A549 (cell line): ENCODE measurements around the gene DOK6. TPM values are rescaled to one million over a fixed set of nuclear protein-coding genes. Genes with fewer than 3 reads are reported as not detected.

Experiments
- ATAC-seq, 2 experiments: fragments of 200-7000 bp in 1 of 2; fragments of >200 bp in 1 of 2; cut with Nextera tagmentation in 1 of 2; cut with Tn5 transposase in 1 of 2; 3 replicates each; pipeline versions ENCODE4 v1.8.0 to v1.9.1; 2018 to 2020; ENCODE audit warnings: mild to moderate bottlenecking in 1 of 2, moderate library complexity in 1 of 2
- CTCF ChIA-PET: fragments of 300-600 bp; sonication (Branson Sonifier 250); formaldehyde crosslinking; extraction: SDS; loops from one replicate; lab custom pipeline; 2021; ENCODE audit warnings: antibody characterized with exemption, inconsistent platforms; lab: Yijun Ruan, JAX
- POLR2A ChIA-PET: fragments of 350-600 bp; formaldehyde crosslinking; extraction: SDS; loops from one replicate; lab custom pipeline; 2021; ENCODE audit warnings: antibody characterized with exemption, inconsistent platforms; lab: Yijun Ruan, JAX
- DNase-seq, 2 experiments: peaks; one replicate each; pipeline versions ENCODE4 v3.0.0 to v3.0.0-alpha.2; 2011 to 2016; ENCODE audit warnings: low read depth in 1 of 2, low spot score in 1 of 2
- FAIRE-seq: peaks from 2 replicates; lab custom pipeline; 2011; peaks lifted over from hg19 to GRCh38; lab: Jason Lieb, UNC
- H3K27ac ChIP-seq, 2 experiments: fragments of >200 bp; sonication (Bioruptor Twin); formaldehyde crosslinking; 3 replicates each; pipeline ENCODE4 v1.5.1; 2016 to 2017
- H3K4me1 ChIP-seq: fragments of >200 bp; sonication (Bioruptor Twin); formaldehyde crosslinking; 3 replicates; pipeline ENCODE4 v1.6.1; 2016
- H3K4me2 ChIP-seq: fragments of >200 bp; sonication (Bioruptor Twin); formaldehyde crosslinking; 3 replicates; pipeline ENCODE4 v1.6.1; 2016
- H3K4me3 ChIP-seq: fragments of >200 bp; sonication (Bioruptor Twin); formaldehyde crosslinking; 3 replicates; pipeline ENCODE4 v1.5.1; 2016
- H3K9me3 ChIP-seq: fragments of >200 bp; sonication (Bioruptor Twin); formaldehyde crosslinking; 3 replicates; pipeline ENCODE4 v1.6.1; 2016
- CHD2 ChIP-seq: fragments of 150-350 bp; IDR thresholded peaks from 2 replicates; pipeline ENCODE4 v1.6.1; 2014; ENCODE audit warnings: low read length; ENCODE audit not compliant: partially characterized antibody
- CHD4 ChIP-seq: fragments of 200-600 bp; sonication (generic); IDR thresholded peaks from 2 replicates; pipeline ENCODE4 v1.6.1; 2016; ENCODE audit warnings: antibody characterized with exemption, mild to moderate bottlenecking, borderline replicate concordance
- EHF ChIP-seq: fragments of 250-450 bp; sonication (Bioruptor Pico); IDR thresholded peaks from 2 replicates; pipeline ENCODE4 v1.5.0; 2020; ENCODE audit warnings: mild to moderate bottlenecking
- ESRRA ChIP-seq: fragments of 150-350 bp; IDR thresholded peaks from 2 replicates; pipeline ENCODE4 v1.6.1; 2014; ENCODE audit warnings: mild to moderate bottlenecking, low read length, borderline replicate concordance
- HDAC2 ChIP-seq: fragments of 200-600 bp; sonication (generic); IDR thresholded peaks from 2 replicates; pipeline ENCODE4 v1.6.1; 2016
- HOXB13 ChIP-seq: fragments of 250-450 bp; sonication (Bioruptor Pico); IDR thresholded peaks from 2 replicates; pipeline ENCODE4 v1.5.0; 2020; ENCODE audit warnings: low read depth, mild to moderate bottlenecking, moderate library complexity
- KDM1A ChIP-seq: fragments of 200-600 bp; sonication (generic); IDR thresholded peaks from 2 replicates; pipeline ENCODE4 v1.6.1; 2016; ENCODE audit warnings: low read depth, mild to moderate bottlenecking
- KDM5A ChIP-seq: fragments of 200-600 bp; sonication (generic); IDR thresholded peaks from 2 replicates; pipeline ENCODE4 v1.6.1; 2016; ENCODE audit warnings: antibody characterized with exemption, mild to moderate bottlenecking
- MAFK ChIP-seq: fragments of 450-650 bp; IDR thresholded peaks from 2 replicates; pipeline ENCODE4 v1.6.1; 2014; ENCODE audit not compliant: partially characterized antibody
- MAZ ChIP-seq: fragments of 150-350 bp; IDR thresholded peaks from 2 replicates; pipeline ENCODE4 v1.6.1; 2014; ENCODE audit warnings: antibody characterized with exemption, low read depth, low read length, borderline replicate concordance
- MYC ChIP-seq: IDR thresholded peaks from 2 replicates; pipeline ENCODE4 v1.6.1; 2012; ENCODE audit warnings: mild to moderate bottlenecking, inconsistent platforms, low read length, improper control_type of control experiment, borderline replicate concordance
- NFE2L2 ChIP-seq: fragments of 150-350 bp; conservative IDR thresholded peaks from 2 replicates; pipeline ENCODE4 v1.6.1; 2014; ENCODE audit warnings: low read length
- NPAS2 ChIP-seq: fragments of 250-450 bp; sonication (Bioruptor Pico); IDR thresholded peaks from 2 replicates; pipeline ENCODE4 v1.8.0; 2022; ENCODE audit warnings: mild to moderate bottlenecking, moderate library complexity, borderline replicate concordance
- PHF8 ChIP-seq: fragments of 200-600 bp; sonication (generic); IDR thresholded peaks from 2 replicates; pipeline ENCODE4 v1.6.1; 2016; ENCODE audit warnings: low read depth, mild to moderate bottlenecking, antibody characterized with exemption, moderate library complexity, borderline replicate concordance
- RARB ChIP-seq: fragments of 250-450 bp; sonication (Bioruptor Pico); IDR thresholded peaks from 2 replicates; pipeline ENCODE4 v1.8.0; 2021; ENCODE audit warnings: mild to moderate bottlenecking, moderate library complexity
- RCOR1 ChIP-seq: fragments of 150-350 bp; IDR thresholded peaks from 2 replicates; pipeline ENCODE4 v1.6.1; 2014; ENCODE audit warnings: antibody characterized with exemption, low read length, low read depth
- SREBF2 ChIP-seq: fragments of 450-650 bp; IDR thresholded peaks from 2 replicates; pipeline ENCODE4 v1.6.1; 2014; ENCODE audit warnings: mild to moderate bottlenecking, moderate library complexity
- TFCP2L1 ChIP-seq: fragments of 250-450 bp; sonication (Bioruptor Pico); IDR thresholded peaks from 2 replicates; pipeline ENCODE4 v1.5.0; 2021; ENCODE audit warnings: mild to moderate bottlenecking
- ZNF302 ChIP-seq: fragments of 250-450 bp; sonication (Bioruptor Pico); IDR thresholded peaks from 2 replicates; pipeline ENCODE4 v1.9.0; 2021; ENCODE audit warnings: inconsistent platforms, mild to moderate bottlenecking, moderate library complexity
- WGBS: methylation state at CpG from one replicate; pipeline ENCODE4 v1.1.6; 2017; ENCODE audit errors: missing lambda C conversion rate; 5-methylcytosine and 5-hydroxymethylcytosine counted together
- polyA plus RNA-seq, 4 experiments: library from polyadenylated mRNA; depleted of rRNA in 3 of 4; stranded (reverse); fragments of >200 nt; fragmentation: RNase III in 1 of 4; extraction: RNeasy Plus Mini Kit Qiagen cat#74134 plus additional on column Dnase treatment in 1 of 4; gene quantifications; 2 replicates in 3 of 4; 3 replicates in 1 of 4; pipeline ENCODE4 v1.2.3, GENCODE V29; 2011 to 2017
- TF ChIP-seq, protein P1 (sequence below): IDR thresholded peaks from 2 replicates; pipeline ENCODE4 v1.6.1; 2012
- TF ChIP-seq, protein P2 (sequence below): fragments of 250-450 bp; sonication (Bioruptor Pico); IDR thresholded peaks from 2 replicates; pipeline ENCODE4 v1.5.0; 2020; ENCODE audit warnings: low read depth, mild to moderate bottlenecking, moderate library complexity
- TF ChIP-seq, protein P3 (sequence below): fragments of 200-600 bp; sonication (generic); IDR thresholded peaks from 2 replicates; pipeline ENCODE4 v1.6.1; 2016; ENCODE audit warnings: antibody characterized with exemption, mild to moderate bottlenecking, moderate library complexity
- TF ChIP-seq, protein P4 (sequence below): fragments of >200 bp; sonication (Bioruptor Twin); formaldehyde crosslinking; IDR thresholded peaks from 2 replicates; pipeline ENCODE4 v1.6.1; 2016

DOK6 gene
- polyA plus RNA-seq, 2 of the 4 experiments (the other 2 are of a cell fraction) = not detected

DNA sequence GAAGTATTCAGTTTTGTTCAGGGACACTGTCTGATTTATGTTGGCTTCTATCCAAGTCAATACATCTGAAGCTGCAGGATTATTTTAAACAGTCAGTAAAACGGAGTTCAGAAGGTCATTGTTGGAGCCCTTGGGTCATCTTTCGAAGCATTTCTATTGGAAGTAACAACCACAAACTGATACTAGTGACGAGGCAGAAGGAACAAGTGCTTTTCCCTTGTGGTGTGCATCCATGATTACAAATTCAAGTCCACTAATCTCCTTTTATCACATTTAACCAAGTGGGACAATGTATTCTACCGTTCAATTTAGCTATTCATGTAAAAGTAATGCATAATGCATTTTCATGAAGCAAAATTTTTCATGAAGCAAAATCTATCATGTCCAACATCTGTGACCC is 470.0 kb downstream of the DOK6 start:
- Histone ChIP-seq H3K4me1 (no peaks in the 10 kb centered on the region), H3K27ac (no peak overlapping the region)
- POLR2A ChIA-PET = no interaction called here
- CTCF ChIA-PET = no interaction called here
- 76% methylated on average over 4 of the region's 4 CpGs for whole genome bisulfite sequencing
- no peak for DNase-seq
- FAIRE-seq = no peak
- TF ChIP-seq, protein P1, sequence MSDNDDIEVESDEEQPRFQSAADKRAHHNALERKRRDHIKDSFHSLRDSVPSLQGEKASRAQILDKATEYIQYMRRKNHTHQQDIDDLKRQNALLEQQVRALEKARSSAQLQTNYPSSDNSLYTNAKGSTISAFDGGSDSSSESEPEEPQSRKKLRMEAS = no peak
- TF ChIP-seq MAFK = no peak
- no peak for TF ChIP-seq PHF8
- TF ChIP-seq CHD4 = no peak
- no peak for TF ChIP-seq CHD2
- no peak for TF ChIP-seq ESRRA
- TF ChIP-seq KDM1A = no peak
- TF ChIP-seq HDAC2 = no peak
- no peak for TF ChIP-seq RARB (CRISPR knock-in tag)
- TF ChIP-seq SREBF2 = no peak
- no peak for TF ChIP-seq KDM5A
- TF ChIP-seq TFCP2L1 (CRISPR knock-in tag) = no peak
- no peak for TF ChIP-seq ZNF302 (CRISPR knock-in tag)
- no peak for TF ChIP-seq MYC
- no peak for TF ChIP-seq EHF (CRISPR knock-in tag)
- TF ChIP-seq RCOR1 = no peak
- TF ChIP-seq, all 56 proteins: peak for 0
- Histone ChIP-seq H3K4me3 (no peak overlapping the region), H3K4me2 (no peak overlapping the region), H3K9me3 (no peaks in the 10 kb centered on the region)
- no peak for ATAC-seq

DNA sequence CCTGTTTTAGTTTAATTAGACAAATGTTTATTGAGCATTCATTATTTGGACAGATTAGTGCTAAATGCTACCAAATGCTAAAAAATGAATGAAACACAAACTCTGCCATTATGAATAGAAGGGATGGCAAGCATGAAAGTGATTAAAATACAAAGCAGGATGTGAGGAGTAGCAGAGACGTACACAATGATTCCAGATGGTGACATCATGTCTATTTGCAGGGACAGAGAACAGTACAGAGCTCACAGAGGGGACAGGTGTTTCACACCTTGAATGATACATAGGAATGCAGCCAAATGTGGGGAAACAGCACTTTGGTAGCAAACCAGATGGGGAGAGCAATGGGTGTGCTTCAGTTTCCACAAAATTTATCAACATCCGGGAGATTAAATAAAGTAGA is 470.7 kb downstream of the DOK6 start:
- Histone ChIP-seq H3K9me3 (no peaks in the 10 kb centered on the region), H3K4me1 (no peaks in the 10 kb centered on the region), H3K4me3 (no peak overlapping the region), H3K4me2 (no peak overlapping the region), H3K27ac (no peak overlapping the region)
- CTCF ChIA-PET = interaction anchor here (0.7 kb wide), 1 partner anchor 10 kb away, joined by 3 read pairs; no protein-coding TSS in a partner anchor
- TF ChIP-seq, protein P2, sequence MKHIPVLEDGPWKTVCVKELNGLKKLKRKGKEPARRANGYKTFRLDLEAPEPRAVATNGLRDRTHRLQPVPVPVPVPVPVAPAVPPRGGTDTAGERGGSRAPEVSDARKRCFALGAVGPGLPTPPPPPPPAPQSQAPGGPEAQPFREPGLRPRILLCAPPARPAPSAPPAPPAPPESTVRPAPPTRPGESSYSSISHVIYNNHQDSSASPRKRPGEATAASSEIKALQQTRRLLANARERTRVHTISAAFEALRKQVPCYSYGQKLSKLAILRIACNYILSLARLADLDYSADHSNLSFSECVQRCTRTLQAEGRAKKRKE (CRISPR knock-in tag) = no peak
- TF ChIP-seq NPAS2 (CRISPR knock-in tag) (no peak), NFE2L2 (no peak), MAZ (no peak), HOXB13 (CRISPR knock-in tag) (no peak), KDM1A (no peak), MYC (no peak), SREBF2 (no peak), KDM5A (no peak)
- TF ChIP-seq, protein P3, sequence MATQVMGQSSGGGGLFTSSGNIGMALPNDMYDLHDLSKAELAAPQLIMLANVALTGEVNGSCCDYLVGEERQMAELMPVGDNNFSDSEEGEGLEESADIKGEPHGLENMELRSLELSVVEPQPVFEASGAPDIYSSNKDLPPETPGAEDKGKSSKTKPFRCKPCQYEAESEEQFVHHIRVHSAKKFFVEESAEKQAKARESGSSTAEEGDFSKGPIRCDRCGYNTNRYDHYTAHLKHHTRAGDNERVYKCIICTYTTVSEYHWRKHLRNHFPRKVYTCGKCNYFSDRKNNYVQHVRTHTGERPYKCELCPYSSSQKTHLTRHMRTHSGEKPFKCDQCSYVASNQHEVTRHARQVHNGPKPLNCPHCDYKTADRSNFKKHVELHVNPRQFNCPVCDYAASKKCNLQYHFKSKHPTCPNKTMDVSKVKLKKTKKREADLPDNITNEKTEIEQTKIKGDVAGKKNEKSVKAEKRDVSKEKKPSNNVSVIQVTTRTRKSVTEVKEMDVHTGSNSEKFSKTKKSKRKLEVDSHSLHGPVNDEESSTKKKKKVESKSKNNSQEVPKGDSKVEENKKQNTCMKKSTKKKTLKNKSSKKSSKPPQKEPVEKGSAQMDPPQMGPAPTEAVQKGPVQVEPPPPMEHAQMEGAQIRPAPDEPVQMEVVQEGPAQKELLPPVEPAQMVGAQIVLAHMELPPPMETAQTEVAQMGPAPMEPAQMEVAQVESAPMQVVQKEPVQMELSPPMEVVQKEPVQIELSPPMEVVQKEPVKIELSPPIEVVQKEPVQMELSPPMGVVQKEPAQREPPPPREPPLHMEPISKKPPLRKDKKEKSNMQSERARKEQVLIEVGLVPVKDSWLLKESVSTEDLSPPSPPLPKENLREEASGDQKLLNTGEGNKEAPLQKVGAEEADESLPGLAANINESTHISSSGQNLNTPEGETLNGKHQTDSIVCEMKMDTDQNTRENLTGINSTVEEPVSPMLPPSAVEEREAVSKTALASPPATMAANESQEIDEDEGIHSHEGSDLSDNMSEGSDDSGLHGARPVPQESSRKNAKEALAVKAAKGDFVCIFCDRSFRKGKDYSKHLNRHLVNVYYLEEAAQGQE = no peak
- TF ChIP-seq, protein P4, sequence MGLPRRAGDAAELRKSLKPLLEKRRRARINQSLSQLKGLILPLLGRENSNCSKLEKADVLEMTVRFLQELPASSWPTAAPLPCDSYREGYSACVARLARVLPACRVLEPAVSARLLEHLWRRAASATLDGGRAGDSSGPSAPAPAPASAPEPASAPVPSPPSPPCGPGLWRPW = no peak
- FAIRE-seq = no peak
- WGBS = 91% methylated on average over 2 of the region's 2 CpGs
- no peak for ATAC-seq
- DNase-seq = no peak
- POLR2A ChIA-PET = no interaction called here
